ENCODE data around the gene CREBRF. TPM values are rescaled to one million over a fixed set of nuclear protein-coding genes. Genes with fewer than 3 reads are reported as not detected.
"Not testable (repeated sequence)": the region's sequence is repeated elsewhere in the genome, so short reads cannot be mapped to it uniquely, and the experiment has no call there.

The CREBRF gene
- total RNA-seq, 1 donor from 2014 or later: 23.8 TPM

- Mint-ChIP-seq H3K4me3 (ENCODE audit: unreplicated experiment) (no peak overlapping the region), H3K4me1 (ENCODE audit: unreplicated experiment) (no peaks in the 10 kb centered on the region), H3K27me3 (ENCODE audit: unreplicated experiment) (no peaks in the 10 kb centered on the region), H3K36me3 (ENCODE audit: unreplicated experiment) (peaks cover 41% of the 10 kb centered on the region), H3K9me3 (ENCODE audit: unreplicated experiment) (no peaks in the 10 kb centered on the region), H3K27ac (ENCODE audit: unreplicated experiment) (no peak overlapping the region)
- no peak for DNase-seq (ENCODE audit: extremely low spot score, unreplicated experiment)
- no peak for TF ChIP-seq CTCF (IDR thresholded peaks at IDR 0.05)
Measured at GRCh38 chr5:173108914-173109313, 52.8 kb downstream of the CREBRF start.

- Mint-ChIP-seq H3K27ac (ENCODE audit: unreplicated experiment) (no peak overlapping the region), H3K4me1 (ENCODE audit: unreplicated experiment) (no peaks in the 10 kb centered on the region), H3K4me3 (ENCODE audit: unreplicated experiment) (no peak overlapping the region), H3K27me3 (ENCODE audit: unreplicated experiment) (no peaks in the 10 kb centered on the region), H3K9me3 (ENCODE audit: unreplicated experiment) (peaks cover 2% of the 10 kb centered on the region), H3K36me3 (ENCODE audit: unreplicated experiment) (peaks cover 59% of the 10 kb centered on the region)
- DNase-seq (ENCODE audit: extremely low spot score, unreplicated experiment): no peak
- no peak for TF ChIP-seq CTCF (IDR thresholded peaks at IDR 0.05)
Measured at GRCh38 chr5:173114536-173114935, 58.4 kb downstream of the CREBRF start.

GRCh38 chr5:173119719-173120118 lies 63.6 kb downstream of the CREBRF start:
- Mint-ChIP-seq H3K4me3 (ENCODE audit: unreplicated experiment) (no peak overlapping the region), H3K36me3 (ENCODE audit: unreplicated experiment) (peaks cover 52% of the 10 kb centered on the region), H3K4me1 (ENCODE audit: unreplicated experiment) (no peaks in the 10 kb centered on the region), H3K9me3 (ENCODE audit: unreplicated experiment) (peaks cover 4% of the 10 kb centered on the region), H3K27ac (ENCODE audit: unreplicated experiment) (no peak overlapping the region), H3K27me3 (ENCODE audit: unreplicated experiment) (no peaks in the 10 kb centered on the region)
- DNase-seq (ENCODE audit: extremely low spot score, unreplicated experiment): no peak
- TF ChIP-seq CTCF (IDR thresholded peaks at IDR 0.05): no peak

- no peaks in the 10 kb centered on the region for H3K4me1 Mint-ChIP-seq (ENCODE audit: unreplicated experiment)
- H3K27ac Mint-ChIP-seq (ENCODE audit: unreplicated experiment): no peak overlapping the region
- H3K27me3 Mint-ChIP-seq (ENCODE audit: unreplicated experiment): no peaks in the 10 kb centered on the region
- no peak overlapping the region for H3K4me3 Mint-ChIP-seq (ENCODE audit: unreplicated experiment)
- H3K36me3 Mint-ChIP-seq (ENCODE audit: unreplicated experiment): peaks cover 60% of the 10 kb centered on the region
- TF ChIP-seq CTCF (IDR thresholded peaks at IDR 0.05): no peak
- peaks cover 4% of the 10 kb centered on the region for H3K9me3 Mint-ChIP-seq (ENCODE audit: unreplicated experiment)
- DNase-seq (ENCODE audit: extremely low spot score, unreplicated experiment): no peak
Measured at GRCh38 chr5:173123416-173123815, 67.3 kb downstream of the CREBRF start.

GRCh38 chr5:173132166-173132565 lies 76.0 kb downstream of the CREBRF start:
- H3K4me1 Mint-ChIP-seq (ENCODE audit: unreplicated experiment); H3K27ac Mint-ChIP-seq (ENCODE audit: unreplicated experiment); H3K4me3 Mint-ChIP-seq (ENCODE audit: unreplicated experiment); H3K27me3 Mint-ChIP-seq (ENCODE audit: unreplicated experiment); H3K9me3 Mint-ChIP-seq (ENCODE audit: unreplicated experiment); DNase-seq (ENCODE audit: extremely low spot score, unreplicated experiment): not testable (repeated sequence)
- H3K36me3 Mint-ChIP-seq (ENCODE audit: unreplicated experiment): peaks cover 33% of the 10 kb centered on the region

- Mint-ChIP-seq H3K27ac (ENCODE audit: unreplicated experiment) (no peak overlapping the region), H3K9me3 (ENCODE audit: unreplicated experiment) (no peaks in the 10 kb centered on the region), H3K27me3 (ENCODE audit: unreplicated experiment) (no peaks in the 10 kb centered on the region), H3K4me1 (ENCODE audit: unreplicated experiment) (no peaks in the 10 kb centered on the region), H3K36me3 (ENCODE audit: unreplicated experiment) (peaks cover 23% of the 10 kb centered on the region), H3K4me3 (ENCODE audit: unreplicated experiment) (no peak overlapping the region)
- no peak for TF ChIP-seq CTCF (IDR thresholded peaks at IDR 0.05)
- no peak for DNase-seq (ENCODE audit: extremely low spot score, unreplicated experiment)
Measured at GRCh38 chr5:173138707-173139106, 82.6 kb downstream of the CREBRF start.
